OCI-LY7 (cell line): Measurements from ENCODE around the gene ABCB8. TPM values are rescaled to one million over a fixed set of nuclear protein-coding genes. Genes with fewer than 3 reads are reported as not detected.

Experiments
- BruUV-seq: library from RNA; stranded (reverse); fragments of 400-500 nt; replicated peaks from 2 replicates; lab custom pipeline; 2021; lab: Mats Ljungman, UMichigan
- CTCF ChIA-PET: fragments of 300-600 bp; sonication (Branson Sonifier 250); formaldehyde crosslinking; loops from one replicate; lab custom pipeline; 2022; ENCODE audit warnings: antibody characterized with exemption; ENCODE audit not compliant: unreplicated experiment; lab: Charles Lee
- POLR2A ChIA-PET: fragments of 300-600 bp; sonication (Branson Sonifier 250); formaldehyde crosslinking; loops from one replicate; lab custom pipeline; 2022; ENCODE audit warnings: antibody characterized with exemption; lab: Charles Lee
- DNase-seq: peaks from one replicate; pipeline ENCODE4 v3.0.0-alpha.2; 2015; ENCODE audit warnings: low spot score
- H2AFZ ChIP-seq: fragments of 200-600 bp; sonication (generic), shearing (Covaris generic); 2 replicates; pipeline ENCODE4 v1.6.1; 2014; ENCODE audit warnings: mild to moderate bottlenecking, antibody characterized with exemption, low read length, moderate library complexity
- H3K27ac ChIP-seq: fragments of 200-600 bp; sonication (generic); 2 replicates; pipeline ENCODE4 v1.5.1; 2014; ENCODE audit warnings: mixed run types, low read depth, mild to moderate bottlenecking, moderate library complexity, low read length, inconsistent platforms; ENCODE audit not compliant: poor library complexity, severe bottlenecking
- H3K36me3 ChIP-seq: fragments of 200-600 bp; sonication (generic); 2 replicates; pipeline ENCODE4 v1.6.1; 2014; ENCODE audit warnings: mild to moderate bottlenecking, antibody characterized with exemption, low read length, moderate library complexity, mixed read lengths; ENCODE audit not compliant: insufficient read depth
- H3K4me1 ChIP-seq: fragments of 200-600 bp; sonication (generic); 2 replicates; pipeline ENCODE4 v1.5.1; 2014; ENCODE audit warnings: mild to moderate bottlenecking, low read length; ENCODE audit not compliant: insufficient read depth, poor library complexity, severe bottlenecking
- H3K4me2 ChIP-seq: fragments of 200-600 bp; sonication (generic); 2 replicates; pipeline ENCODE4 v1.6.1; 2014; ENCODE audit warnings: mild to moderate bottlenecking, low read length
- H3K4me3 ChIP-seq: fragments of 200-600 bp; sonication (generic); 2 replicates; pipeline ENCODE4 v1.5.1; 2014; ENCODE audit warnings: mild to moderate bottlenecking, low read depth, low read length; ENCODE audit not compliant: poor library complexity, severe bottlenecking
- H3K79me2 ChIP-seq: fragments of 200-600 bp; sonication (generic); 2 replicates; pipeline ENCODE4 v1.6.1; 2016; ENCODE audit warnings: low read depth, mild to moderate bottlenecking, low read length, moderate library complexity, mixed read lengths; ENCODE audit not compliant: insufficient read depth
- H3K9me2 ChIP-seq: fragments of 200-600 bp; sonication (generic); 2 replicates; pipeline ENCODE4 v1.6.1; 2016; ENCODE audit warnings: mild to moderate bottlenecking, low read length, mixed read lengths; ENCODE audit not compliant: insufficient read depth
- H3K9me3 ChIP-seq: fragments of 200-600 bp; sonication (generic); 2 replicates; pipeline ENCODE4 v1.6.1; 2014; ENCODE audit warnings: mild to moderate bottlenecking, mixed run types, low read length, mixed read lengths
- H4K20me1 ChIP-seq: fragments of 200-600 bp; sonication (generic); 2 replicates; pipeline ENCODE4 v1.6.1; 2014; ENCODE audit warnings: mild to moderate bottlenecking, antibody characterized with exemption, low read length, moderate library complexity, mixed read lengths; ENCODE audit not compliant: insufficient read depth
- CTCF ChIP-seq: fragments of 200-600 bp; sonication (generic); conservative IDR thresholded peaks from 2 replicates; pipeline ENCODE4 v1.5.1; 2014; ENCODE audit warnings: mild to moderate bottlenecking, antibody characterized with exemption, low read length, moderate library complexity, mixed read lengths
- EZH2phosphoT487 ChIP-seq: fragments of 200-600 bp; sonication (generic); IDR thresholded peaks from 2 replicates; pipeline ENCODE4 v1.6.1; 2018; ENCODE audit warnings: low read depth, borderline replicate concordance, mild to moderate bottlenecking, mixed run types, antibody characterized with exemption, low read length, moderate library complexity, mixed read lengths
- intact Hi-C: fragments of 100-400 bp; cut with micrococcal nuclease; formaldehyde crosslinking; loops from one replicate; pipeline ENCODE4 v1.10.0; 2022; ENCODE audit not compliant: unreplicated experiment
- total RNA-seq, 2 experiments: library from RNA; depleted of rRNA in 1 of 2; stranded (reverse); fragments of >200 nt in 1 of 2; shearing (Covaris generic) in 1 of 2; gene quantifications; 2 replicates each; pipeline ENCODE4 v1.2.3, GENCODE V29; 2014 to 2022

Gene ABCB8
- total RNA-seq, 2 experiments from 2014 or later, result 32.0 to 64.7 TPM

- Histone ChIP-seq H3K4me2 (no peak overlapping the region), H3K79me2 (no peaks in the 10 kb centered on the region), H2AFZ (no peak overlapping the region), H3K36me3 (no peaks in the 10 kb centered on the region), H3K9me2 (no peaks in the 10 kb centered on the region), H3K9me3 (no peaks in the 10 kb centered on the region), H4K20me1 (no peaks in the 10 kb centered on the region), H3K4me3 (no peak overlapping the region), H3K27ac (no peak overlapping the region), H3K4me1 (peaks cover 10% of the 10 kb centered on the region)
- ChIA-PET POLR2A (interaction anchor here (0.5 to 0.6 kb wide), 2 partner anchors 17 to 311 kb away, joined by 3 to 4 read pairs; no protein-coding TSS in a partner anchor), CTCF (no interaction called here)
- BruUV-seq, result no TSS peak
- TF ChIP-seq EZH2phosphoT487 (no peak), CTCF (no peak)
- intact Hi-C loops, result no loop called here
- no peak for DNase-seq
These were observed 14.3 kb upstream of the ABCB8 start for GRCh38 chr7:151013733-151014497.

GRCh38 chr7:151014950-151015349, 13.3 kb upstream of the ABCB8 start:
- BruUV-seq, result no TSS peak
- H3K4me2 ChIP-seq, result no peak overlapping the region
- no peaks in the 10 kb centered on the region for H3K79me2 ChIP-seq
- no peak overlapping the region for H3K4me3 ChIP-seq
- H4K20me1 ChIP-seq, result no peaks in the 10 kb centered on the region
- intact Hi-C loops, result loop anchor here (5.0 kb wide), 1 partner anchor 97 kb away; no protein-coding TSS in a partner anchor
- H3K36me3 ChIP-seq, result no peaks in the 10 kb centered on the region
- H3K4me1 ChIP-seq, result peaks cover 10% of the 10 kb centered on the region
- ChIA-PET CTCF (no interaction called here), POLR2A (no interaction called here)
- H3K9me2 ChIP-seq, result no peaks in the 10 kb centered on the region
- no peak overlapping the region for H3K27ac ChIP-seq
- peak; percentile 35 for DNase-seq
- TF ChIP-seq CTCF (no peak), EZH2phosphoT487 (no peak)
- no peaks in the 10 kb centered on the region for H3K9me3 ChIP-seq
- no peak overlapping the region for H2AFZ ChIP-seq

GRCh38 chr7:151015967-151016366, 12.3 kb upstream of the ABCB8 start:
- Histone ChIP-seq H3K79me2 (no peaks in the 10 kb centered on the region), H3K36me3 (no peaks in the 10 kb centered on the region), H2AFZ (no peak overlapping the region), H3K9me3 (no peaks in the 10 kb centered on the region), H3K4me3 (no peak overlapping the region), H3K4me2 (no peak overlapping the region), H3K4me1 (peaks cover 10% of the 10 kb centered on the region), H4K20me1 (no peaks in the 10 kb centered on the region), H3K27ac (no peak overlapping the region), H3K9me2 (no peaks in the 10 kb centered on the region)
- TF ChIP-seq EZH2phosphoT487, result no peak
- intact Hi-C loops, result loop anchor here (5.0 kb wide), 1 partner anchor 96 kb away; no protein-coding TSS in a partner anchor
- ChIA-PET POLR2A (no interaction called here), CTCF (interaction anchor here (1.0 kb wide), 1 partner anchor 10 kb away, joined by 7 read pairs; no protein-coding TSS in a partner anchor)
- DNase-seq, result no peak
- BruUV-seq, result no TSS peak
